Esophagus squamous epithelium (tissue), 4 donors: ENCODE data around the gene RFPL2.

Source experiments
- POLR2A ChIP-seq, 4 donors: fragments of 450-650 bp; IDR thresholded peaks; one replicate each; pipeline ENCODE4 v1.6.1; 2017; ENCODE audit warnings: antibody characterized with exemption in 4 of 4, mild to moderate bottlenecking in 4 of 4, moderate library complexity in 3 of 4
- TF ChIP-seq, protein P1 (sequence below), 6 experiments: fragments of 450-650 bp in 4 of 6; fragments of 200-600 bp in 2 of 6; sonication (generic) in 2 of 6; IDR thresholded peaks; one replicate each; pipeline ENCODE4 v1.5.1; 2016 to 2019; ENCODE audit warnings: antibody characterized with exemption in 6 of 6, mild to moderate bottlenecking in 4 of 6, moderate library complexity in 4 of 6

DNA sequence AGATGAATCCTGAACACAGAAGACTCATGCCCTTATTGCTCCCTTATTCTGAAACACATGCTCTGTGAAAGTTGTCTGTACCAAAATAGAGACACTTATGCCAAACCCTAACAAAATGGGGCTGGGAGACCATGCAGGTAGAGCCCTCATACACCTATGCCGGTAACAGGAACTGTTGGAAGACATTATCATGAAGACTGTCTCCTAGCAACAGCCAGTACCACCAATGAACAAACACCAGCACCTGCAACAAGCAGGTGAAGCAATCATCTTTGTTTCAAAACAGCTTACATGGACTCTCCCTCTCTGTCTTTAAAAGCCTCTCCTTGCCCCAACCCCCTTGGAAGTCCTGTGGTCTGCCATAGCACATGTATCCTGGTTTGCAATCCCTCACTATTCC is 33.0 kb upstream of the RFPL2 start:
- TF ChIP-seq, protein P1, sequence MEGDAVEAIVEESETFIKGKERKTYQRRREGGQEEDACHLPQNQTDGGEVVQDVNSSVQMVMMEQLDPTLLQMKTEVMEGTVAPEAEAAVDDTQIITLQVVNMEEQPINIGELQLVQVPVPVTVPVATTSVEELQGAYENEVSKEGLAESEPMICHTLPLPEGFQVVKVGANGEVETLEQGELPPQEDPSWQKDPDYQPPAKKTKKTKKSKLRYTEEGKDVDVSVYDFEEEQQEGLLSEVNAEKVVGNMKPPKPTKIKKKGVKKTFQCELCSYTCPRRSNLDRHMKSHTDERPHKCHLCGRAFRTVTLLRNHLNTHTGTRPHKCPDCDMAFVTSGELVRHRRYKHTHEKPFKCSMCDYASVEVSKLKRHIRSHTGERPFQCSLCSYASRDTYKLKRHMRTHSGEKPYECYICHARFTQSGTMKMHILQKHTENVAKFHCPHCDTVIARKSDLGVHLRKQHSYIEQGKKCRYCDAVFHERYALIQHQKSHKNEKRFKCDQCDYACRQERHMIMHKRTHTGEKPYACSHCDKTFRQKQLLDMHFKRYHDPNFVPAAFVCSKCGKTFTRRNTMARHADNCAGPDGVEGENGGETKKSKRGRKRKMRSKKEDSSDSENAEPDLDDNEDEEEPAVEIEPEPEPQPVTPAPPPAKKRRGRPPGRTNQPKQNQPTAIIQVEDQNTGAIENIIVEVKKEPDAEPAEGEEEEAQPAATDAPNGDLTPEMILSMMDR (IDR thresholded peaks at IDR 0.05), result no peak
- no peak for TF ChIP-seq POLR2A (IDR thresholded peaks at IDR 0.05)
